ENCODE measurements around the gene OXSR1. TPM values are rescaled to one million over a fixed set of nuclear protein-coding genes. Genes with fewer than 3 reads are reported as not detected.
A peak's percentile ranks its signal among the peaks of the same experiment; 100 is the strongest.

OXSR1 gene
- total RNA-seq, 1 experiment from 2014 or later = 35.1 TPM

GRCh38 chr3:38150780-38151528 lies 14.4 kb upstream of the OXSR1 start:
- ChIA-PET POLR2A (interaction anchor here (1.5 kb wide), 1 partner anchor 14 kb away, joined by 3 read pairs; the partner anchor contains the start of gene ACAA1), RAD21 (ENCODE audit: low non-redundant PET in 1 of 2, low total read pairs in 2 of 2, uncharacterized antibody in 2 of 2, unreplicated experiment in 2 of 2) (no interaction called here), CTCF (no interaction called here)
- Histone ChIP-seq H3K9ac (ENCODE audit: low read length) (no peak overlapping the region), H3K9me3 (ENCODE audit: control insufficient read depth in 1 of 2, insufficient read depth in 1 of 2, low read depth in 1 of 2, low read length in 2 of 2) (peaks cover 0 to 9% of the 10 kb centered on the region in 2 experiments; a peak in 1 of 4 replicates), H3K9me2 (ENCODE audit: insufficient read depth) (no peaks in the 10 kb centered on the region), H3K4me2 (ENCODE audit: low read length) (no peak overlapping the region), H3K27me3 (ENCODE audit: insufficient read depth, low read length) (no peaks in the 10 kb centered on the region), H3K4me3 (replicated peaks in 1 of 2; ENCODE audit: low read depth in 1 of 2, low read length in 2 of 2) (no peak overlapping the region), H2AFZ (ENCODE audit: low read depth, low read length, poor library complexity, severe bottlenecking) (peak overlapping the region; percentile 1), H3K4me1 (ENCODE audit: control insufficient read depth in 1 of 2, insufficient read depth in 2 of 2, low read length in 2 of 2) (peaks cover 6 to 27% of the 10 kb centered on the region in 2 experiments; a peak in 2 of 4 replicates), H3K79me2 (ENCODE audit: insufficient read depth, low read length) (no peaks in the 10 kb centered on the region), H3K27ac (ENCODE audit: low read depth, low read length) (no peak overlapping the region), H4K20me1 (ENCODE audit: insufficient read depth) (no peaks in the 10 kb centered on the region), H3K36me3 (ENCODE audit: control insufficient read depth in 1 of 2, insufficient read depth in 2 of 2, low read length in 2 of 2) (no peaks in the 10 kb centered on the region)
- no TSS peak for BruUV-seq (replicated peaks)
- intact Hi-C loops (cut with micrococcal nuclease) = no loop called here
- DNase-seq (ENCODE audit: low read depth, low spot score) = no peak
- ATAC-seq = peak; percentile 54
- TF ChIP-seq CTCF (IDR thresholded peaks at IDR 0.05 in 2 of 3, conservative IDR thresholded peaks at IDR 0.05 in 1 of 3; ENCODE audit: borderline replicate concordance in 1 of 3, insufficient read depth in 1 of 3, low read depth in 2 of 3, low read length in 2 of 3) (peak in 2 of 3 experiments; percentile 26 to 36; a peak in 3 of 6 replicates), MAX (IDR thresholded peaks at IDR 0.05) (no peak)

- no peak overlapping the region for H3K27ac ChIP-seq (ENCODE audit: low read depth, low read length)
- CTCF ChIA-PET = interaction anchor here (3.0 kb wide), 1 partner anchor 11 kb away, joined by 10 read pairs; no protein-coding TSS in a partner anchor
- ATAC-seq = no peak
- H3K4me3 ChIP-seq (replicated peaks in 1 of 2; ENCODE audit: low read depth in 1 of 2, low read length in 2 of 2) = no peak overlapping the region
- H3K4me2 ChIP-seq (ENCODE audit: low read length) = peak overlapping the region; percentile 18; the same call in 1 of the 2 replicates
- H3K9ac ChIP-seq (ENCODE audit: low read length) = no peak overlapping the region
- no TSS peak for BruUV-seq (replicated peaks)
- peaks cover 6 to 27% of the 10 kb centered on the region in 2 experiments; a peak in 2 of 4 replicates for H3K4me1 ChIP-seq (ENCODE audit: control insufficient read depth in 1 of 2, insufficient read depth in 2 of 2, low read length in 2 of 2)
- RAD21 ChIA-PET (ENCODE audit: low non-redundant PET in 1 of 2, low total read pairs in 2 of 2, uncharacterized antibody in 2 of 2, unreplicated experiment in 2 of 2) = no interaction called here
- H2AFZ ChIP-seq (ENCODE audit: low read depth, low read length, poor library complexity, severe bottlenecking) = no peak overlapping the region
- no peak for DNase-seq (ENCODE audit: low read depth, low spot score)
- no peaks in the 10 kb centered on the region for H3K36me3 ChIP-seq (ENCODE audit: control insufficient read depth in 1 of 2, insufficient read depth in 2 of 2, low read length in 2 of 2)
- H3K79me2 ChIP-seq (ENCODE audit: insufficient read depth, low read length) = no peaks in the 10 kb centered on the region
- peaks cover 0 to 6% of the 10 kb centered on the region in 2 experiments; a peak in 1 of 4 replicates for H3K9me3 ChIP-seq (ENCODE audit: control insufficient read depth in 1 of 2, insufficient read depth in 1 of 2, low read depth in 1 of 2, low read length in 2 of 2)
- TF ChIP-seq ATF3 (IDR thresholded peaks at IDR 0.05) (no peak), POLR2AphosphoS5 (IDR thresholded peaks at IDR 0.05; ENCODE audit: low read depth, low read length) (no peak)
- H3K9me2 ChIP-seq (ENCODE audit: insufficient read depth) = no peaks in the 10 kb centered on the region
- H3K27me3 ChIP-seq (ENCODE audit: insufficient read depth, low read length) = no peaks in the 10 kb centered on the region
- POLR2A ChIA-PET = interaction anchor here (1.0 to 1.5 kb wide), 2 partner anchors 13 to 15 kb away, joined by 3 read pairs; partner anchors contain the start of genes ACAA1 and OXSR1
- intact Hi-C loops (cut with micrococcal nuclease) = no loop called here
- H4K20me1 ChIP-seq (ENCODE audit: insufficient read depth) = no peaks in the 10 kb centered on the region
These were observed 13.6 kb upstream of the OXSR1 start for GRCh38 chr3:38151667-38152265.

Data from HCT116 (cell line).